ENCODE results near the gene AGPAT1. TPM values are rescaled to one million over a fixed set of nuclear protein-coding genes. Genes with fewer than 3 reads are reported as not detected.

Gene AGPAT1
- total and polyA plus RNA-seq, 2 of the 13 experiments (the other 11 are each of a cell fraction or from before 2014, with no cell fraction given): 51.3 to 139 TPM

- TF ChIP-seq MAFK (conservative IDR thresholded peaks at IDR 0.05 in 1 of 2, IDR thresholded peaks at IDR 0.05 in 1 of 2; ENCODE audit: low read length in 2 of 2) (peak; percentile 65 to 83; a peak in 3 of 4 replicates), KAT8 (CRISPR knock-in tag; IDR thresholded peaks at IDR 0.05) (peak; percentile 83), ZNF770 (CRISPR knock-in tag; IDR thresholded peaks at IDR 0.05) (no peak), ZBTB8A (CRISPR knock-in tag; IDR thresholded peaks at IDR 0.05; ENCODE audit: borderline replicate concordance, low read depth) (no peak), ZNF496 (CRISPR knock-in tag; IDR thresholded peaks at IDR 0.05; ENCODE audit: insufficient replicate concordance) (no peak), ADNP (CRISPR knock-in tag; IDR thresholded peaks at IDR 0.05) (no peak), ZNF350 (CRISPR knock-in tag; IDR thresholded peaks at IDR 0.05; ENCODE audit: borderline replicate concordance, low read depth) (no peak), GLMP (CRISPR knock-in tag; IDR thresholded peaks at IDR 0.05; ENCODE audit: borderline replicate concordance) (no peak), ATF4 (CRISPR knock-in tag; IDR thresholded peaks at IDR 0.05) (peak in 1 of 2 experiments; percentile 40; a peak in 1 of 4 replicates), ZNF30 (CRISPR knock-in tag; IDR thresholded peaks at IDR 0.05) (no peak), ZNF562 (CRISPR knock-in tag; IDR thresholded peaks at IDR 0.05; ENCODE audit: borderline replicate concordance) (no peak), ZBTB7A (CRISPR knock-in tag; IDR thresholded peaks at IDR 0.05) (no peak), MTA3 (CRISPR knock-in tag; IDR thresholded peaks at IDR 0.05) (no peak), BHLHE40 (IDR thresholded peaks at IDR 0.05; ENCODE audit: low read length) (peak; percentile 91), RAD21 (CRISPR knock-in tag; IDR thresholded peaks at IDR 0.05) (no peak), TCF12 (IDR thresholded peaks at IDR 0.05) (no peak), TCF12 (CRISPR knock-in tag; IDR thresholded peaks at IDR 0.05) (0 out of 2 replicates have a peak, but pooled peaks have one; percentile 68), IRF1 (CRISPR knock-in tag; IDR thresholded peaks at IDR 0.05; ENCODE audit: low read depth) (0 out of 2 replicates have a peak, but pooled peaks have one; percentile 57), REPIN1 (CRISPR knock-in tag; IDR thresholded peaks at IDR 0.05; ENCODE audit: borderline replicate concordance, low read depth) (no peak), ZNF629 (CRISPR knock-in tag; conservative IDR thresholded peaks at IDR 0.05) (no peak), ATF7-NPFF (CRISPR knock-in tag; IDR thresholded peaks at IDR 0.05; ENCODE audit: low read depth) (no peak), KDM5B (CRISPR knock-in tag; IDR thresholded peaks at IDR 0.05; ENCODE audit: borderline replicate concordance) (peak; percentile 71), ZBTB20 (CRISPR knock-in tag; IDR thresholded peaks at IDR 0.05; ENCODE audit: borderline replicate concordance, low read depth) (0 out of 2 replicates have a peak, but pooled peaks have one; percentile 62), KLF13 (CRISPR knock-in tag; IDR thresholded peaks at IDR 0.05) (no peak)
These were observed 47.9 kb downstream of the AGPAT1 start, which contains the start of gene ATF6B (continued) for GRCh38 chr6:32127717-32128592.
